HEK293 (cell line): Measurements from ENCODE around the gene PLXNA3.
A peak's percentile ranks its signal among the peaks of the same experiment; 100 is the strongest.

Experiments used
- CTCF ChIA-PET: fragments of 350-600 bp; formaldehyde crosslinking; extraction: SDS; loops from one replicate; lab custom pipeline; 2021; ENCODE audit warnings: antibody characterized with exemption; lab: Yijun Ruan, JAX
- POLR2A ChIA-PET: fragments of 300-600 bp; formaldehyde crosslinking; extraction: SDS; loops from one replicate; lab custom pipeline; 2020; ENCODE audit warnings: antibody characterized with exemption, inconsistent platforms; lab: Yijun Ruan, JAX
- H3K27ac ChIP-seq: fragments of 200-500 bp; sonication (Bioruptor generic); 2 replicates; pipeline ENCODE4 v1.5.1; 2014; ENCODE audit warnings: low read depth, low read length, control low read depth, inconsistent platforms; ENCODE audit errors: extremely low read depth
- H3K36me3 ChIP-seq, 2 experiments: fragments of 200-500 bp in 1 of 2; sonication (Bioruptor generic) in 1 of 2; 1 replicate in 1 of 2; 2 replicates in 1 of 2; pipeline ENCODE4 v1.5.1; 2014 to 2017; ENCODE audit warnings: inconsistent platforms in 2 of 2, low read length in 2 of 2; ENCODE audit not compliant: control insufficient read depth in 2 of 2, insufficient read depth in 1 of 2
- H3K4me1 ChIP-seq: fragments of 200-500 bp; sonication (Bioruptor generic); 2 replicates; pipeline ENCODE4 v1.5.1; 2014; ENCODE audit warnings: mild to moderate bottlenecking, low read length, inconsistent platforms; ENCODE audit not compliant: control insufficient read depth, insufficient read depth
- H3K4me3 ChIP-seq: 2 replicates; pipeline ENCODE4 v1.5.1; 2011; ENCODE audit warnings: low read depth, mild to moderate bottlenecking, control low read depth, low read length, moderate library complexity
- H3K9me3 ChIP-seq: fragments of 200-500 bp; sonication (Bioruptor generic); 2 replicates; pipeline ENCODE4 v1.5.1; 2014; ENCODE audit warnings: low read depth, low read length, inconsistent platforms; ENCODE audit not compliant: control insufficient read depth, insufficient read depth
- EGR2 ChIP-seq: fragments of 450-650 bp; formaldehyde crosslinking; IDR thresholded peaks from 2 replicates; pipeline ENCODE4 v1.5.1; 2016; ENCODE audit warnings: low read depth, missing biosample characterization, missing genetic modification characterization
- GLIS1 ChIP-seq: fragments of 450-650 bp; formaldehyde crosslinking; IDR thresholded peaks from 2 replicates; pipeline ENCODE4 v1.5.1; 2016; ENCODE audit warnings: missing biosample characterization, missing genetic modification characterization
- GLIS2 ChIP-seq: fragments of 450-650 bp; formaldehyde crosslinking; IDR thresholded peaks from 2 replicates; pipeline ENCODE4 v1.5.1; 2016; ENCODE audit warnings: missing biosample characterization, missing genetic modification characterization
- IKZF3 ChIP-seq: fragments of 450-650 bp; IDR thresholded peaks from 2 replicates; pipeline ENCODE4 v1.5.0; 2018; ENCODE audit warnings: missing biosample characterization, mild to moderate bottlenecking, missing genetic modification characterization, moderate library complexity
- KLF1 ChIP-seq: fragments of 450-650 bp; formaldehyde crosslinking; IDR thresholded peaks from 2 replicates; pipeline ENCODE4 v1.5.1; 2016; ENCODE audit warnings: missing biosample characterization, missing genetic modification characterization
- KLF8 ChIP-seq: fragments of 450-650 bp; formaldehyde crosslinking; IDR thresholded peaks from 2 replicates; pipeline ENCODE4 v1.5.1; 2016; ENCODE audit warnings: missing biosample characterization, missing genetic modification characterization
- KLF9 ChIP-seq: fragments of 450-650 bp; formaldehyde crosslinking; IDR thresholded peaks from 2 replicates; pipeline ENCODE4 v1.5.1; 2016; ENCODE audit warnings: missing biosample characterization, missing genetic modification characterization, low read depth
- SP2 ChIP-seq: fragments of 450-650 bp; formaldehyde crosslinking; IDR thresholded peaks from 2 replicates; pipeline ENCODE4 v1.5.1; 2016; ENCODE audit warnings: missing biosample characterization, missing genetic modification characterization
- SP3 ChIP-seq: fragments of 450-650 bp; formaldehyde crosslinking; IDR thresholded peaks from 2 replicates; pipeline ENCODE4 v1.5.1; 2016; ENCODE audit warnings: missing biosample characterization, missing genetic modification characterization
- ZBTB20 ChIP-seq: fragments of 450-650 bp; formaldehyde crosslinking; IDR thresholded peaks from 2 replicates; pipeline ENCODE4 v1.5.1; 2016; ENCODE audit warnings: missing biosample characterization, missing genetic modification characterization
- ZBTB7A ChIP-seq: fragments of 450-650 bp; formaldehyde crosslinking; IDR thresholded peaks from 2 replicates; pipeline ENCODE4 v1.5.1; 2016; ENCODE audit warnings: low read depth, missing biosample characterization, missing genetic modification characterization
- ZBTB8A ChIP-seq: fragments of 450-650 bp; formaldehyde crosslinking; IDR thresholded peaks from 2 replicates; pipeline ENCODE4 v1.5.1; 2016; ENCODE audit warnings: missing biosample characterization, missing genetic modification characterization
- ZEB2 ChIP-seq: fragments of 450-650 bp; formaldehyde crosslinking; IDR thresholded peaks from 2 replicates; pipeline ENCODE4 v1.5.1; 2016; ENCODE audit warnings: missing biosample characterization, missing genetic modification characterization
- ZFHX2 ChIP-seq: fragments of 450-650 bp; formaldehyde crosslinking; conservative IDR thresholded peaks from 2 replicates; pipeline ENCODE4 v1.5.1; 2016; ENCODE audit warnings: missing biosample characterization, missing genetic modification characterization
- ZFP37 ChIP-seq: fragments of 450-650 bp; formaldehyde crosslinking; IDR thresholded peaks from 2 replicates; pipeline ENCODE4 v1.5.1; 2016; ENCODE audit warnings: missing biosample characterization, missing genetic modification characterization
- ZFP69B ChIP-seq: fragments of 450-650 bp; formaldehyde crosslinking; IDR thresholded peaks from 2 replicates; pipeline ENCODE4 v1.5.1; 2016; ENCODE audit warnings: missing biosample characterization, missing genetic modification characterization
- ZNF146 ChIP-seq: fragments of 450-650 bp; formaldehyde crosslinking; IDR thresholded peaks from 2 replicates; pipeline ENCODE4 v1.5.1; 2016; ENCODE audit warnings: missing biosample characterization, missing genetic modification characterization
- ZNF16 ChIP-seq: fragments of 450-650 bp; formaldehyde crosslinking; IDR thresholded peaks from 2 replicates; pipeline ENCODE4 v1.5.1; 2016; ENCODE audit warnings: low read depth, missing biosample characterization, missing genetic modification characterization
- ZNF175 ChIP-seq: fragments of 450-650 bp; formaldehyde crosslinking; IDR thresholded peaks from 2 replicates; pipeline ENCODE4 v1.5.1; 2016; ENCODE audit warnings: missing biosample characterization, missing genetic modification characterization
- ZNF184 ChIP-seq: fragments of 450-650 bp; IDR thresholded peaks from 2 replicates; pipeline ENCODE4 v1.5.1; 2018; ENCODE audit warnings: missing biosample characterization, mild to moderate bottlenecking, missing genetic modification characterization
- ZNF473 ChIP-seq: fragments of 450-650 bp; formaldehyde crosslinking; IDR thresholded peaks from 2 replicates; pipeline ENCODE4 v1.5.1; 2017; ENCODE audit warnings: missing biosample characterization, missing genetic modification characterization
- ZNF48 ChIP-seq: fragments of 450-650 bp; formaldehyde crosslinking; IDR thresholded peaks from 2 replicates; pipeline ENCODE4 v1.5.1; 2016; ENCODE audit warnings: missing biosample characterization, missing genetic modification characterization
- ZNF629 ChIP-seq: fragments of 450-650 bp; formaldehyde crosslinking; IDR thresholded peaks from 2 replicates; pipeline ENCODE4 v1.5.1; 2017; ENCODE audit warnings: missing biosample characterization, missing genetic modification characterization
- ZNF76 ChIP-seq: fragments of 450-650 bp; formaldehyde crosslinking; IDR thresholded peaks from 2 replicates; pipeline ENCODE4; 2016; ENCODE audit warnings: low read depth, missing biosample characterization, missing genetic modification characterization, borderline replicate concordance
- TF ChIP-seq, protein P1 (sequence below): fragments of 450-650 bp; IDR thresholded peaks from 2 replicates; pipeline ENCODE4 v1.5.1; 2018; ENCODE audit warnings: missing biosample characterization, mild to moderate bottlenecking, missing genetic modification characterization
- TF ChIP-seq, protein P2 (sequence below): fragments of 450-650 bp; formaldehyde crosslinking; IDR thresholded peaks from 2 replicates; pipeline ENCODE4 v1.5.1; 2017; ENCODE audit warnings: missing biosample characterization, missing genetic modification characterization
- TF ChIP-seq, protein P3 (sequence below): fragments of 450-650 bp; formaldehyde crosslinking; IDR thresholded peaks from 2 replicates; pipeline ENCODE4 v1.5.1; 2016; ENCODE audit warnings: missing biosample characterization, missing genetic modification characterization
- TF ChIP-seq, protein P4 (sequence below): fragments of 450-650 bp; formaldehyde crosslinking; IDR thresholded peaks from 2 replicates; pipeline ENCODE4 v1.5.1; 2016; ENCODE audit warnings: missing biosample characterization, missing genetic modification characterization

PLXNA3 gene

DNA sequence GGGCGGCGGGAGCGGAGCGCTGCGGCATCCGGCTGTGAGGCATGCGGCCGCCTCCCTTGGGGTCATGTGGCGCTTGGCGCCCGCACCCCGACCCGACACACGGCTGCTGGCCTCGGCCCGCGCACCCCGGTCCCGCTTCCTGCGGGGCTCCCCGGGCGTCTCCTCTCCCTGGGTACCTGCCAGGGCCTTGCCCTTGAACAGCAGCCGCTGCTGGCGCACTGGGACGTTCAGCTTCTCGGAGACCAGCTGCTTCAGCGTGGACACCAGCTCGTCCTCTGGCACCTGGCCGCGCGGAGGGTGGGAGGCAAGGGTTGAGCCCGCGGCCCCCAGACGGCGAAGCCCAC is 27.9 kb downstream of the PLXNA3 start (continued):
- TF ChIP-seq ZNF48 (no peak), ZFP37 (tag by site-specific recombination) (no peak)

DNA sequence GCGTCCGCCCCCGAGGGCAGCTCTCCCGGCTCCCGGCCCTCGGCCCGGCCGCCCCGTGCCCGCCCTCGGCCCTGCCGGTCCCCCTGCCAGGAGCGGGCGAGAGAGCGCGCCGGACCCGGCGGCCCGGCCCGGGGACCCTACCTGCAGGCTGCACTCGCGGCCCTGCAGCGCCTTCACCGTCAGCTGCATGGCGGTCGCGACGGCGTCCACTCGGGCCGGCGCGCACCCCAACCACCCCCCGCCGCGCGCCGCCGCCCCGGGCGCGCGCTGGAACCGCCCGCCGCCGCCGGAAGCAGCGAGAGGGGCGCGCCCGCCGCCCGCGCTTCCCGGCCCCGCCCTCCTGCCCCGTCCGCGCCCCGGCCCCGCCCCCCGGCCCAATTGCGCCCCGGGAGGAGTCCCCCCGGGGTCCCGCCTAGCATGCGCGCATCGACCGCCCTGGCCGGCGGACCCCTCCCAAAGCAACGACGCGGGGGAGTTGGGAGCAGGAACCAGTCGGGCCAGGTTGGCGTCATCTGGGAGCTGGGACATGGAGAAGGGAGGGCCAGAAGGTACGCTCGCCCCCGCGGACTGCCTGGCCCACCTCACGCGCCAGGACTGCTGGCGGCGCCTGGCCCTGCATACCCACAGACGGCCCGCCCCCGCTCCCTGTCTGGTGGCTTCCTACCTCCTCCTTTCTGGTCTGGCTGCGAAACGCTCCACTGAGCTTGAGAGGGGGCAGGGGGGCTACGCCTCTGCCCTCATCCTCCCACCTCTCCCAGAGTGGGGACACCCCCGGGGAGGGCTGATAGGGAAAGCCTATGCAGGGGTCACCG is 28.5 kb downstream of the PLXNA3 start, which contains the start of gene UBL4A:
UBL4A (minus strand) TSS at position 220 of the 812 bp plus-strand sequence; CDS start at position 189, 31 bp downstream.
- peak within 1 kb of the TSS; percentile 55 for H3K4me3 ChIP-seq
- POLR2A ChIA-PET = interaction anchor here (0.7 to 3.1 kb wide), 12 partner anchors 8 to 116 kb away, joined by 3 to 10 read pairs (median 4); partner anchors contain the start of genes FAM3A, LAGE3, PLXNA3 and RPL10
- peaks cover 0 to 38% of the 10 kb centered on the region in 2 experiments; a peak in 1 of 3 replicates for H3K36me3 ChIP-seq
- H3K27ac ChIP-seq = peak within 1 kb of the TSS; percentile 94; the same call in 1 of the 2 replicates
- H3K4me1 ChIP-seq = no peaks in the 10 kb centered on the region; the same call in 1 of the 2 replicates
- no peaks in the 10 kb centered on the region; the same call in 1 of the 2 replicates for H3K9me3 ChIP-seq
- CTCF ChIA-PET = interaction anchor here (0.6 to 2.1 kb wide), 6 partner anchors 9 to 732 kb away, joined by 3 to 6 read pairs (median 4); no protein-coding TSS in a partner anchor
- TF ChIP-seq, protein P1, sequence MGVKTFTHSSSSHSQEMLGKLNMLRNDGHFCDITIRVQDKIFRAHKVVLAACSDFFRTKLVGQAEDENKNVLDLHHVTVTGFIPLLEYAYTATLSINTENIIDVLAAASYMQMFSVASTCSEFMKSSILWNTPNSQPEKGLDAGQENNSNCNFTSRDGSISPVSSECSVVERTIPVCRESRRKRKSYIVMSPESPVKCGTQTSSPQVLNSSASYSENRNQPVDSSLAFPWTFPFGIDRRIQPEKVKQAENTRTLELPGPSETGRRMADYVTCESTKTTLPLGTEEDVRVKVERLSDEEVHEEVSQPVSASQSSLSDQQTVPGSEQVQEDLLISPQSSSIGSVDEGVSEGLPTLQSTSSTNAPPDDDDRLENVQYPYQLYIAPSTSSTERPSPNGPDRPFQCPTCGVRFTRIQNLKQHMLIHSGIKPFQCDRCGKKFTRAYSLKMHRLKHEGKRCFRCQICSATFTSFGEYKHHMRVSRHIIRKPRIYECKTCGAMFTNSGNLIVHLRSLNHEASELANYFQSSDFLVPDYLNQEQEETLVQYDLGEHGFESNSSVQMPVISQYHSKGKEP (tag by site-specific recombination) = no peak
- TF ChIP-seq ZNF76 (peak; percentile 36; the same call in 1 of the 2 replicates), GLIS1 (tag by site-specific recombination) (peak; percentile 96), KLF8 (tag by site-specific recombination) (peak; percentile 84), ZFHX2 (peak; percentile 99), ZNF146 (tag by site-specific recombination) (no peak), KLF1 (peak; percentile 92), ZNF175 (tag by site-specific recombination) (no peak), ZEB2 (tag by site-specific recombination) (peak; percentile 68), ZBTB7A (tag by site-specific recombination) (0 out of 2 replicates have a peak, but pooled peaks have one; percentile 20), ZNF184 (tag by site-specific recombination) (no peak), ZBTB8A (0 out of 2 replicates have a peak, but pooled peaks have one; percentile 9), SP2 (peak; percentile 78), ZBTB20 (peak; percentile 24; the same call in 1 of the 2 replicates), GLIS2 (tag by site-specific recombination) (peak; percentile 98), ZFP37 (tag by site-specific recombination) (no peak), SP3 (tag by site-specific recombination) (peak; percentile 79), ZNF473 (no peak), ZNF629 (tag by site-specific recombination) (peak; percentile 44; the same call in 1 of the 2 replicates), ZNF16 (tag by site-specific recombination) (no peak), EGR2 (peak; percentile 96), KLF9 (tag by site-specific recombination) (peak; percentile 67), IKZF3 (tag by site-specific recombination) (no peak), ZFP69B (tag by site-specific recombination) (0 out of 2 replicates have a peak, but pooled peaks have one; percentile 29), ZNF48 (no peak)
- TF ChIP-seq, protein P2, sequence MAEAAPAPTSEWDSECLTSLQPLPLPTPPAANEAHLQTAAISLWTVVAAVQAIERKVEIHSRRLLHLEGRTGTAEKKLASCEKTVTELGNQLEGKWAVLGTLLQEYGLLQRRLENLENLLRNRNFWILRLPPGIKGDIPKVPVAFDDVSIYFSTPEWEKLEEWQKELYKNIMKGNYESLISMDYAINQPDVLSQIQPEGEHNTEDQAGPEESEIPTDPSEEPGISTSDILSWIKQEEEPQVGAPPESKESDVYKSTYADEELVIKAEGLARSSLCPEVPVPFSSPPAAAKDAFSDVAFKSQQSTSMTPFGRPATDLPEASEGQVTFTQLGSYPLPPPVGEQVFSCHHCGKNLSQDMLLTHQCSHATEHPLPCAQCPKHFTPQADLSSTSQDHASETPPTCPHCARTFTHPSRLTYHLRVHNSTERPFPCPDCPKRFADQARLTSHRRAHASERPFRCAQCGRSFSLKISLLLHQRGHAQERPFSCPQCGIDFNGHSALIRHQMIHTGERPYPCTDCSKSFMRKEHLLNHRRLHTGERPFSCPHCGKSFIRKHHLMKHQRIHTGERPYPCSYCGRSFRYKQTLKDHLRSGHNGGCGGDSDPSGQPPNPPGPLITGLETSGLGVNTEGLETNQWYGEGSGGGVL (tag by site-specific recombination) = peak; percentile 91
- TF ChIP-seq, protein P3, sequence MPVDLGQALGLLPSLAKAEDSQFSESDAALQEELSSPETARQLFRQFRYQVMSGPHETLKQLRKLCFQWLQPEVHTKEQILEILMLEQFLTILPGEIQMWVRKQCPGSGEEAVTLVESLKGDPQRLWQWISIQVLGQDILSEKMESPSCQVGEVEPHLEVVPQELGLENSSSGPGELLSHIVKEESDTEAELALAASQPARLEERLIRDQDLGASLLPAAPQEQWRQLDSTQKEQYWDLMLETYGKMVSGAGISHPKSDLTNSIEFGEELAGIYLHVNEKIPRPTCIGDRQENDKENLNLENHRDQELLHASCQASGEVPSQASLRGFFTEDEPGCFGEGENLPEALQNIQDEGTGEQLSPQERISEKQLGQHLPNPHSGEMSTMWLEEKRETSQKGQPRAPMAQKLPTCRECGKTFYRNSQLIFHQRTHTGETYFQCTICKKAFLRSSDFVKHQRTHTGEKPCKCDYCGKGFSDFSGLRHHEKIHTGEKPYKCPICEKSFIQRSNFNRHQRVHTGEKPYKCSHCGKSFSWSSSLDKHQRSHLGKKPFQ (tag by site-specific recombination) = no peak
- TF ChIP-seq, protein P4, sequence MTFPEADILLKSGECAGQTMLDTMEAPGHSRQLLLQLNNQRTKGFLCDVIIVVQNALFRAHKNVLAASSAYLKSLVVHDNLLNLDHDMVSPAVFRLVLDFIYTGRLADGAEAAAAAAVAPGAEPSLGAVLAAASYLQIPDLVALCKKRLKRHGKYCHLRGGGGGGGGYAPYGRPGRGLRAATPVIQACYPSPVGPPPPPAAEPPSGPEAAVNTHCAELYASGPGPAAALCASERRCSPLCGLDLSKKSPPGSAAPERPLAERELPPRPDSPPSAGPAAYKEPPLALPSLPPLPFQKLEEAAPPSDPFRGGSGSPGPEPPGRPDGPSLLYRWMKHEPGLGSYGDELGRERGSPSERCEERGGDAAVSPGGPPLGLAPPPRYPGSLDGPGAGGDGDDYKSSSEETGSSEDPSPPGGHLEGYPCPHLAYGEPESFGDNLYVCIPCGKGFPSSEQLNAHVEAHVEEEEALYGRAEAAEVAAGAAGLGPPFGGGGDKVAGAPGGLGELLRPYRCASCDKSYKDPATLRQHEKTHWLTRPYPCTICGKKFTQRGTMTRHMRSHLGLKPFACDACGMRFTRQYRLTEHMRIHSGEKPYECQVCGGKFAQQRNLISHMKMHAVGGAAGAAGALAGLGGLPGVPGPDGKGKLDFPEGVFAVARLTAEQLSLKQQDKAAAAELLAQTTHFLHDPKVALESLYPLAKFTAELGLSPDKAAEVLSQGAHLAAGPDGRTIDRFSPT = peak; percentile 68; the same call in 1 of the 2 replicates
